GM19099 (cell line): ENCODE measurements around the gene TBCD.

Experiments
- POLR2A ChIP-seq: IDR thresholded peaks from 3 replicates; pipeline ENCODE4 v1.6.1; 2011; ENCODE audit warnings: low read depth; ENCODE audit not compliant: insufficient read length; ENCODE audit errors: extremely low read depth

The TBCD gene

DNA sequence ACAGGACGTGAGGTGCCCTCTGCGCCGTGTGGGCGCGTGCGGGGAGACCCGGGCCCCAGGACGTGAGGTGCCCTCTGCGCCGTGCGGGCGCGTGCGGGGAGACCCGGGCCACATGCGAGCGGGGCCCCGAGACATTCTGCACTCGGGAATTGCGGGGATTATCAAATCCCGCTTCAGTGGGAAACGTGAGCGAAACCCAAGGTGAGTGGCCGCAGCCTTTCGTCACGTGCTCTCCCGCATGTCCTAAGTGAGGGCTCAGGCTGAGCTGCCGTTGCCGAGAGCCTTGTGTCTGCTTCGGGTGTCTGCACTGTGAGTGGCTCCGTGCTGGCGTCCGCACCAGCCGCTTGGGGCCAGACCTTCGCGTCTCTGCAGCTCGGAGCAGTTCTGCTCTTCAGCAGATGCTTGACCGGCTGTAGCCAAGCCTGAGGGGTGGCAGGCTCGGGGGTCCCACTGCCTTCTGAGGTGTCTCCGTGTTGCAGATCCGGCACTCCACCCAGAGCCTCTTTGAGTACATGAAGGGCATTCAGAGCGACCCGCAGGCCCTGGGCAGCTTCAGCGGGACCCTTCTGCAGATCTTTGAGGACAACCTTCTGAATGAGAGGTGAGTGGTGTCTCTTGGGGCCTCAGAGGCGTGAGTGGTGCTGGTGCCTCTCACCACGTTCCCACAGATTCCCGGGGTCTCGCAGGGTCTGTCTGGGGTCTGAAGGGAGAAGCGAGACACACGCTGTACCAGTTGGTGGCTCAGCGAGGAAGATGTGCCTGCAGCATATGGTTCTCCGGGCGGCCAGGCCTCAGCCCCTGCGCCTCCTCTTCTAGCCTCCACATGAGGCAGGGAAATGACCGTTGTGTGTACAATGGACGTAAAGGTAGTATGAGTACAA, 178.4 kb downstream of the TBCD start:
- TF ChIP-seq POLR2A = no peak

DNA sequence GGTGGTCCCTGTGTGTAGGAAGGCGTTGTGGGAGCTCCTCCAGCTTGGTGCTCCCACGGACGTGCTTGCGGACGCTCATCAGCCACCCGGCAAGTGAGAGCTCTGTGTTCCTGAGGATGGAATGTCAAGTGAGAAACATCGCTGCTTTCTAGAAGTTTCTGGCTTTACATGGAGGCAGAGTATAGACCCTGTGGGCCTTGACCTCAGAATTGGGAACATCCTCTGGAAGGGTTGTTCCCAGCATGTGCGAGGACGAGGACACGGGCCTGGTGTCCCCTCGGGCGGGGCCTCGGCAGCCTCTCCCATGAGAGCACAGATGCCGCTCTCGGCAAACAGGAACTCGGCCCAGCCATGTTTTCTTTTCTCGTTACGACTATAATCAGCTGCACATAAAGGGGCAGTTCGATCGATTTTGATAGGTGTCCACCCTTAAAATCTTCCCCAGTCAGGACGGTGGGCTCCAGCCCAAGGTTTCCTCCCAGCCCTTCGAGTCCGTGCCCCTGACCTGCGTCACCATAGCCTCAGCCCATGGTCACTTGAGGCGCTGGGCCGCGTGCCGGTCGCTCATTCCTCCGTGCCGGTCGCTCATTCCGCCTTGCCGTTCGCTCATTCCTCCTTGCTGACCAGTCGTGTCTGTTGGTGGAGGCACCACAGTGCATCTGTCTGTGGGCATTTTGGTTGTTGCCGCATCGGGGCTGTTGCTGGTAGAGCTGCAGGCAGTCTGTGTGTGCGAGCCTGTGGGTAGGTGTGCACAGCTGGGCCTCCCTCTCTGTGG, 179.2 kb downstream of the TBCD start:
- TF ChIP-seq POLR2A = no peak

DNA sequence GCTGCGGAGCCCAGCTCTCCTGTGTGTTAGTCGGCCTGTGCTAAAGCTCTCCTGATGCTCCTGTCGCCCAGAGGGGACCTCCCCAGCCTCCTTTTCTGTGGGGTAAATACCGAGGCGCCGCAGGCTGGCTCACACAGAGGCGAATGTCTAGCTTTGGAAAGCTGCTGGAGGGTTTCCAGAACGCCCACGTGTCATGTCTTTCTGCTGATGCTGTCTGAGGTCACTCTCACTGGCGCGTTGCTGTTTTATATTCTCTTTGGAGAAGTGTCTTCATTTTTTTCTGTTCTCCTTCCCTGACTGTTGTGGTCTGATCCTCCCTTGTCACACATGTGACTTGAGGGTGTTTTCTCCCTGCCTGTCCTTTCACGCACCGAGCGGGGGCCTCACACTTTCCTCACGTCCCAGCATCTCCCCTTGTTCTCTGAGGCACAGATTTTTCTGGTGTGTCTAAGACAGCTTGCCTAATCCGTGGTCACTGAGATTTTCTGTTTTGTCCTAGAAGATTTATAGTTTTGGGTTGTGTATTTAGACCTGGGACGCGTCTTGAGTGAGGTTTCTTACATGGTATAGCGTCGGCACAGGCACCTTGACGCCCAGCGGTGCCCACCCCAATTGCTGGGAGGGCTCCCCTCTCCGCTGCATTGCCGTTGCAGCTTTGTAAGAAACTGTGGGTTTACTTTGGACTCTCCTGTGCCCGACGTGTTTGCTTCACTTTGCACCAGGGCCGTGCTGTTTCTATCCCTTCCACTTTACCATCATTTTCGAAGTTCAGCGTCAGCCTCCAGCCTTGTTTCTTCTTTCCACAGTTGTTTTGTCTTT, 180.0 kb downstream of the TBCD start:
- no peak for TF ChIP-seq POLR2A

DNA sequence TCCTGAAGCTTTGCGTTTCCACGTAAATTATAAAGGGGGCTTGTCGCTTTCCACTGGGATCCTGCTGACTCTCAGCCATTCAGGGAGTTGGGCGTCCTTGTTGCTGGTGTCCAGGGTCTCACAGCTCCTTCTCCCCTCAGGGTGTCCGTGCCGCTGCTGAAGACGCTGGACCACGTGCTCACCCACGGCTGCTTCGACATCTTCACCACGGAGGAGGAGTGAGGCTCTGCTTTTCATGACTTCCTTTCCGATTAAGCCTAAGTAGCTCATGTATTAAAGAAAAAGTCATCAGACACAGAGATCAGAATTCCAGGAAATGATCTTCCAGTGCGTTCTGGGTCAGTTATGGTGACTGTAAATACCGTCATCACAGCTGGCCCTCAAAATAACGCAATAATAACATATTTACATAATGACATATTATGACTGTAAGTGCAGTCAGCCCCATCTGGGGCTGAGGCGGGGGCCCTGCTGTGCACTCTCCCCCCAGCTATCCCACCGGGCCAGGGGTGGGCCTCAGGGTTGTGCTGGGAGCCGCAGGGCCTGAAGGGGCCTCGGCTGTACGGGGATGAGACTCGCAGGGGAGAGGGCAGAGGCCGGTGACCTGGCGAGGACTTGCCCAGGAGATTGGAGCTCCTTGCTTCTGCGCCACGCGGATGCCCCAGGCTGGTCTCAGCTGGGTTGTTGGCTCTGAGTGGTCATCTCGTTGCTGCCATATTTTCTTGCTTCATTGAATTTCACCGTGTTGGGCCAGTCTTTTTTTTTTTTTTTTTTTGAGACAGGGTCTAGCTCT, 180.8 kb downstream of the TBCD start:
- TF ChIP-seq POLR2A = no peak

DNA sequence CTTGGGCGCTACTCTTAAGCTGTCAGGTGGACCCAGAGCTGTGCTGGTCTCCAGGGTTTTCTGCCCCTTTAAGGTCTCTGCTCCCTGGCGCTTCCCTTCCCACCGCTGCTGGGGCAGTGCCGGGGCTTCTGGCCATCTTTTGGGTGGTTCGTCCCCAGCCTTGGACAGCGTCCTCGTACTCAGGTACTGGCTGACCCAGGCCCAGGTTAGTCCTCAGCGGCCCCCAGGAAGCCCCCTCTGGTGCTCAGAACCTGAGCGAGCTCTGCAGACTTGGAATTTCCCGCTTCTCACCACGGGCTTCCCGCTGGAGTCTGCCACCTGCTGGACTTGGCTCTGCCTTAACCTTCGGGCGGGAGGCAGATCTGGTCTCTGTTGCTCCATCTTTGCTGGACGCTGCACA, 182.0 kb downstream of the TBCD start:
- TF ChIP-seq POLR2A = no peak

DNA sequence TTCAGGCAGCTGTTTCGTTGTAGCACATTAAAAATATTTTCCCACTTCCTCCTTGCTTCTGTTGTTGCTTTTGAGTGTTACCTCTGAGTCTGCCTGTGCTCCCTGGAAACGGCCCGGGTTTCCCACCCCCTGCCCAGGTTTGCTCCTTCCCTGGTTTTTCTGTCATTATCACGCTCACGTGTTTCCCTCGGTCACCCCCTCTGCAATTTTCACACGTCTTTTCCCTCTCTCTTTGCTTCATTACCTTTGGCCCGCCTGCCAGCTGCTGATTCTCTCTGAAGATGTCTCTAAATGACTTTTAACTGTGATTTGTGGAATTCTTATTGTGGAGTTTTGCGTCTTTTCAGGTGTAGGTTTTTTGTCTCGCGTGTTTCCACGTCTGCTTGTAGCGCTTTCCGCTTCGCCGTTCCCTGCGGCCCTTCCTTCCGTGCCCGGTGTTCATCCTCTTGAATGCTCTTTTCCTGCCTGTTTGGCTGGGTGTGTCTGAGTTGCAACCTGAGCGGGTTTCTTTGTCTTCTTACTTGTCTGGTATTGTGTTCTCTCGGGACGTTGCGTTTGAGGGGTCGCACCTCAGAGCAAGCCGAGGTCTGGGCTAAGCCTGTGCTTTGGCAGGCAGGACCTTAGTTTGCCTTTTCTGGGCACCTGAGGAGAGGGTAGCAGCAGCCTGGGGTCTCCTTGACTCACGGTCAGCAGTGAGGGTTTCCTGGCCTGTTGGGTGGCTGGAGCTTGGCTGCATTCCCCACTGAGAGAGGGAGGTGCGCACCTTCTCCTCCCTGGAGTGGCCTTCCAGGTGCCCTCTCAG, 184.3 kb downstream of the TBCD start:
- no peak for TF ChIP-seq POLR2A

DNA sequence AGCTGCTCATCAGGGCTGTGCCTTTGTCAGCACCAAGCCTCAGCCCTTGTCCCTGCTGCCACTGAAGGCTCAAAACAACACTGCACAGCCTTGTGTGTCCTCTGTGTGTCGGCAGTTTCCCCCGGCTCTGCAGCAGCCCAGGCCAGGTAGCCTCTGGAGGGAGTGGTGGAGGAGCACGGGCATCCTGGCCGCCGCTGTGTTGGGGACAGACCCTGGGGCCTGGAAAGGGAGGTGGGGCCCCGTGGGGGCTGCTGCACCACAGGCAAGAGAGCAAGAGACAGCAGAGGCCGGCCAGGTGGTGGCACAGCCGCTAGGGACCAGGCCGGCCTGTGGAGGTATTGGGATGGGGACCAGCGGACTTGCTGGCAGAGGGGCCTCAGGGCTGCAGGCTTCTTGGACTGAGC, 184.9 kb downstream of the TBCD start:
- TF ChIP-seq POLR2A = no peak

DNA sequence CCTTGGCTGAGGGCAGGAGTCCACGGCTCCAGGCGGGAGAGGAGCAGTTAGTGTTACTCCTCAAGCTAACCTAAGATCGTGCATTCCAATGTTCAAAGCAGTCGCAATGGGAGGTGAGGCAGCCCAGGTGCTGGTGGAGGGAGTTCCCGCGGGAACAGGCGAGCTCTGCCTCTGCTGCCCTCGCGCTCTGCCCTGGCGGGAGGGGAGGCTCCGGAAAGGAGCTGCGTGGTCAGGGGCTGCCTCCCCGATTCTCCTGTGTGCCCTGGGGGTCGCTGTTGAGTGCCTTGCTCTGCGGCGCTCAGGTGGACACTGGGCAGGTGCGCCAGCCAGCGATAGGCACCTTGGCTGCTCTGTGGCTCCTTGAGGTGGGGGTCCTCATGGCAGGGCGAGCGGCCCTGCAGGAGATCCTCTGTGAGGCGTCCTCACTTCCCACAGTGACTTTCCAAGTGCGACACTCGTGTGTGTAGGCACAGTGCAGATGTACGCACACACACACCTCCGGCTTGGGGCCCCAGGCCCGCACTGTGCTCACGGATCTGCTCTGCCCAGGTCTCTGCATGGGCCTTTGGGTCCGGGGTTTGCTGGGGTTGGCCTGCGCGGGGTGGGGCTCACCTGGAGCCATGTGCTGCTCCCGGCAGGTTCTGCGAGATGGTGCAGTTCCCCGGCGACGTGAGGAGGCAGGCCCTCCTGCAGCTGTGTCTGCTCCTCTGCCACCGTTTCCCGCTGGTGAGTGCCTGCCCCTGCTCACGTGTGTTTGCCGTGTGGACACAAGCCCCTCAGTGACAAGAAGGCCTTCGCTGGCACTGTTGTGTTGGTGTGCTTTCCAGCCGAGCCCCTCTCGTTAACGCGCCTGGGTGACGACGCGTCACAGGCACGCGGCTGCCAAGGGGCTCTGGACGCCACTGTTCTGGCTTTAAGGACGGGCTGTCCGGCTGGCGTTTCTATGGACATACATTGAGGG, 185.8 kb downstream of the TBCD start:
- no peak for TF ChIP-seq POLR2A

DNA sequence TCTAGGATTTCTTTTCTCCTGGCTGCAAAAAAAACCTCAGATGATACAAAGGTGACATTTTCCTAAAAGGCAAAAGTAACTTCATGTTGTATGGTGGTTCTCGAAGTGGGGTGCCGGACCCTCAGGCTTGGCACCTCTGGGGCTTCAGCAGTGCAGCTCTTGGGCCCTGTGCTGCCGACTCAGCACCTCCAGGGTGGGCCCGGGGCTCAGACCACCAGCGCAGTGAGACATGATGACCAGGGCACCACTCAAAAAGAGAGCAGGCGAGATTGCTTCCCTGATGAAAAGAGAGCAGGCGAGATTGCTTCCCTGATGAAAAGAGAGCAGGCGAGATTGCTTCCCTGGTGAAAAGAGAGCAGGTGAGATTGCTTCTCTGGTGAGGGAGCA, 186.6 kb downstream of the TBCD start:
- no peak for TF ChIP-seq POLR2A

DNA sequence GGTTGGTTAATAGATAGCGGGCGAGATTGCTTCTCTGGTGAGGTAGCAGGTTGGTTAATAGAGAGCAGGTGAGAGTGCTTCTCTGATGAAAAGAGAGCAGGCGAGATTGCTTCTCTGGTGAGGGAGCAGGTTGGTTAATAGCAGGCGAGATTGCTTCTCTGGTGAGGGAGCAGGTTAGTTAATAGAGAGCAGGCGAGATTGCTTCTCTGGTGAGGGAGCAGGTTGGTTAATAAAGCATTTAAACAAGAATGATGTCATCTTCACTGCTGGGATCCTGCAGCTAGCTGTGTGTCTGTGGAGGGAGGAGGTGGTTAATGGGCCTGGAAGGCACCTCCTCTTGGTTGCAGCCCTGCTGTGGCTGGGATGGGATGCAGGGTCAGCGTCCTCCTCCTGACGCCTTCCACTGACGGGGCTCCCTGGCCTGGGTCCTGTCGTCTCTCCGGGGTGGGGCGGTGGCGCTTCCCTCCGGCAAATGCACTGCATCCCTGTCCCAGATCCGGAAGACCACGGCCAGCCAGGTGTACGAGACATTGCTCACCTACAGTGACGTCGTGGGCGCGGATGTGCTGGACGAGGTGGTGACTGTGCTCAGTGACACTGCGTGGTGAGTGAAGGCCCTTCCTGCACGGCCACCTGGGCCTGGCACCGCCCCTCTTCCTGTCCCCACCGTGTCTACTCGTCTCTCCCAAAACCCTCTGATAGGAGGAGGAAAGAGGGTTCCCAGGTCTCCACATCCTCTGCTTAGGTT, 187.2 kb downstream of the TBCD start:
- no peak for TF ChIP-seq POLR2A

DNA sequence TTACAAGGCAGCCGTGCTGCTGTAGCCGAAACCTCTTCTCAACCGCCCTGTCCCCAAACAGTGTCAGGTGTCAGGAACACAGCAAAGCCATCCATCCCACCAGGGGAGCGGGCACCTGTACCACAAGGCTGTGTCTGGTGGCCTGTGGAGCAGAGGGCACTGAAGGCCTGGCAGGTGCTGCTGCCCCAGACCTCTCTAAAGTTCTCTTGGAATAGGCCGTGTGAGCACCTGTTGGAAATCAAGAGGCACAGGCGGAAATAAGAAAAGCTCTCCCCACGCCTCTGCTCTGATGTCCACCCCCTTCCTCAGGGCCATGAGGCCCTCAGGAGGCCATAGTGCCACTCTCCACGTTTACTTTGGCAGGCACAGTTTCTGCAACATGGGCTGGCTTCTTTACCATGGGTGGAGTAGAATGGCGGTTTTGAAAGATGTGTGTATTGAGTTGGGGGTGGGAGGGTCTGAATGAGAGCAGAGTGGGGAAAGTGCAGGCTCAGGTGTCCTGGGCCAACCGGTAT, 187.8 kb downstream of the TBCD start:
- no peak for TF ChIP-seq POLR2A

DNA sequence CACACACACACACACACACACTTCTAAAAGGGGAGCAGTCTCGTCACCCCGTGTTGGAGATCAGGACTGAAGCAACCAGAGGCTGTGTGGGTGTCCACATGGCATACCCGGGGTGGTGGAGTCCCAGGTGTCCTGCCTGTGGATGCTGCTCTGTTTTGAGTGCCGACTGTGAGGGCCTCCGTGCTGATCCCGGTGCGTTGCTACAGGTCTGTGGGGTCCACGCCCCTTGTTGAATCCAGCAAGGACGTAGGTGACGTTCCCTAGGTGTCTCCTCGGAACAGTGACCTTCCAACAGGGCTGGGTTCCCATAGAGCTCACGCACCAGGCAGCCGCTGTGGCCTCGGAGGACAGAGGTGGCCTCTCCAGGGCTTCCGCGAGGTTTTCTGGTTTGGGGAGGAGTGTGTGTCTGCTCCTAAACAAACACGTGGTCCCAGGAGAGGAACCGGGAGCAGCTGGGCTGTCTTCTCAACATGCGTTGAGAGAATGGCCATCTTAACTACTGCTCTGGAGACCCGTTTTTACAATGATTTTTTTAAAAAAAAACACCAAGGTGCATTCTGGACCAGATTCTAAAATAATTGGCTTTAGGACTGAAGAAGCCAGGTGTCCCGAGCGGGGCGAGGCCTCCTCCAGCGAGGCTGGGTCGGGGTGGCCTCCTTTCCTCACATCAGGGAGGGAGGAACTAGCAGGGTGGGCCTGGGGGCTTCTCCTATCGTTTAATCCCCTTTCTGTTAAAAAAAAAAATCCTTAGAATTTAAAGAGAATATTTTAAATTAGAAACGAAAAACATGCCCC, 188.6 kb downstream of the TBCD start:
- TF ChIP-seq POLR2A = no peak
